GM19455 (cell line): Measurements from ENCODE around the gene CRYGB.
"Not testable (repeated sequence)": the region's sequence is repeated elsewhere in the genome, so short reads cannot be mapped to it uniquely, and the experiment has no call there.

ENCODE experiments used
- ATAC-seq: cut with Tn5 transposase; IDR thresholded peaks from one replicate; pipeline ENCODE4 v1.9.1; 2021; ENCODE audit not compliant: unreplicated experiment

The CRYGB gene

DNA sequence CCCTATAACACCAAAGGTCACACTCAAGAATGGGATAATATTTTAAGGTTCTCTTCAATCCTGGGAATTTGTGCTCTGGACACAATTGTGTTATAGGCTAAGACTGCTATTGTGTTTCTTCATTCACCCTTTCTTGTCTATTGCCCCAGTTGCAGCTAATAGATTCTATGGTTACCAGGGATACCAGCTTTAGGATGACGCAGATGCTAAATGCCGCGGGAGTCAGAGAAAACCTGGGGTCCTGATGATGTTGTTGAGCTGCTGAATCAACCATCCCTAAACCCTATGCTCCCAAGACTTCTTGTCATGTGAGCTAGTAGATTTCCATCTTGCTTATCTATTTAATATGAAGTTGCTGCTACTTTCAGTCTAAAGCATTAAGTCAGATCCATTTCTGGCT lies 27.0 kb downstream of the CRYGB start:
- no peak for ATAC-seq

GRCh38 chr2:208117390-208117789 lies 28.6 kb downstream of the CRYGB start:
- not testable (repeated sequence) for ATAC-seq

DNA sequence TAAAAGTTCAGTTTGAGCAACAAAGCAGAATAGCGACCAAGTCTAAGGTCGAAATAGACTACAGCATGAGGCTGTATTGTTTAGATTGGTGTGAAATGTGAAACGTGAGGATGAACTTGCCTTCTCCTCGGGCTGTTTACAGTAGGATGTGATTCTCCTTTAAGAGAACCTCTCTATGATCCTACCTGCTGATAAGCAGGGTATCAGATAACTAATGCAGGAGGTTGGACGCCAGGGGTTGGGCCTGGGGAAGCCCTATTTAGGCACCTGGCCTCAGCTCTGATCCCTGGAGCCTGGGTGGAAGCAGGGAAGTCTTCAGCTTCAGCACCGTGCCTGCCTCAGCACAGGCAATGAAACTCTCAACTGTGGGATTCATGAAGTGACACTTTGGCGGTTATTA lies 33.0 kb downstream of the CRYGB start:
- ATAC-seq, result no peak

- not testable (repeated sequence) for ATAC-seq
Observed at GRCh38 chr2:208112273-208112745, 33.6 kb downstream of the CRYGB start.

DNA sequence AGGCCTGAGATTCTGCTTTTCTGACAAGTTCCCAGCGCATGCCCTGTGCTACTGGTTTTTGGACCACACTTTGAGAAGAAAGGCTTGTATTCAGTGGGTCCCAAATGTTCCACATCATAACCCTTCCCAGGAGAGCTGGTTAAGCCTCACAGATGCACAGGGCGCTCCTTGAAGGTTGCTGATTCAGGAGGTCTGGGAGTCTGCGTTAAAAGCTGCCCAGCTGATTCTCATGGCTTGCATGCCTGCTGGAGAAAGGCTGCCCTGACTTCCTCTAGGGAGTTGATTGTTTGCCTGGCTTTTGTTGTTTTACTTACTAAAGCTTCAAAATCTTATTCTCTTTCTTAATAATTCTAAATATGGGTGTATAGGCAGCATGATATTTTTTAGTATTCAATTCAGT lies 42.3 kb downstream of the CRYGB start:
- no peak for ATAC-seq

DNA sequence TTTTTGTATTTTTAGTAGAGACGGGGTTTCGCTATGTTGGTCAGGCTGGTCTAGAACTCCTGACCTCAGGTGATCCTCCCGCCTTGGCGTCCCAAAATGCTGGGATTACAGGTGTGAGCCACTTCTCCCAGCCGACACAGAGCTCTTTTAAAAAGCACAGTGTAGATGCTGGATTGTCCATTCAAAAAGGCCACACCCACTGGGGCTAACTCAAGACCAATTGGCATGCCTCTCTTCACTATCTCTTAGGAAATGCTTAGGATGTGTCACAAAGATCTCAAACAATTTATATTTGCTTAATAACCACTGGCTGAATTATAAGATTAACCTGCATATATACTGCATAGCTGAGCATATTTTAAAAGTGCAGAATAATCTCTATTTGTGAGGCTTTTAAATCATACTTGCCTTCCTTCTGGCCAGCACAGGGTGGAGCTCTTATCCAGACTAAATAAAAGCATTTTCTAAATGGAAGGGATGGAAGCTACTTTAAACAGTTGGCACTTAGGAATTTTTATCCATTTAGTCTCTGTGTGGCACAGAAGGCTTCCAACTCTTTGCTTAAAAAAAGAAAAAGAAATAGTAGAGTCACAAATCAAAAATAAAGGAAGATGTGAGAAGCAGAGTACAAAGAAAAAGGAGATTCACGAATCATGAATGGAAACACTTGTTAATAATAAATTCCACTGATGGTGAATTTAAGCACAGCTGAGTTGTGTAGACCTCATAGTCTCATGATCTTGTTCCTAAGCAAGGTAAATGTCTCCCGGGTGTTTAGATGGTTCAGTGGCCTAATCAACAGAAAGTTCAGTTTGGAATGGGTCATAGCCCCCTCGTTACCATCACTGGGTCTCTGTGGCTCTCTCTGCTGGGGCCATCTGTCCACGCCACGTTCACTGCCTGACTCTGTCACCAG lies 44.0 kb downstream of the CRYGB start:
- no peak for ATAC-seq

GRCh38 chr2:208099682-208100470 lies 46.1 kb downstream of the CRYGB start:
- ATAC-seq, result no peak

- not testable (repeated sequence) for ATAC-seq
Observed at GRCh38 chr2:208098701-208099100, 47.3 kb downstream of the CRYGB start.

DNA sequence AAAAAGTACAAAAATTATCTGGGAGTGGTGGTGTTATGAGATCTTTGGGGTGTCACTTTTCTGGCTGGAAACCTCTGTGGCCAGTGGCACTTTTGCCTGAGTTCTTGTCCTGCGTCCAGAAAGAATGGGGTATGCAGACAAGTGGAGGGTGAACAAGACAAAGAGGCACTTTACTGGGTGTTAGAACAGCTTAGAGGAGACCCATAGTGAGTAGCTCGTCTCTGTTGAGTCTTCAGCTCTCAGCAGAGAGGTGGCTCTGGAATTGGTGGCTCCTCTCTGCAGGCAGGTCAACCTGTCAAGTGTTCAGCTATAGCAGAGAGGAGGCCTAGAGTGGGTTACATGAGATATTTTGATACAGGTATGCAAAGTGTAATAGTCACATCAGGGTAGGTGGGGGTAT lies 47.7 kb downstream of the CRYGB start:
- ATAC-seq, result no peak

DNA sequence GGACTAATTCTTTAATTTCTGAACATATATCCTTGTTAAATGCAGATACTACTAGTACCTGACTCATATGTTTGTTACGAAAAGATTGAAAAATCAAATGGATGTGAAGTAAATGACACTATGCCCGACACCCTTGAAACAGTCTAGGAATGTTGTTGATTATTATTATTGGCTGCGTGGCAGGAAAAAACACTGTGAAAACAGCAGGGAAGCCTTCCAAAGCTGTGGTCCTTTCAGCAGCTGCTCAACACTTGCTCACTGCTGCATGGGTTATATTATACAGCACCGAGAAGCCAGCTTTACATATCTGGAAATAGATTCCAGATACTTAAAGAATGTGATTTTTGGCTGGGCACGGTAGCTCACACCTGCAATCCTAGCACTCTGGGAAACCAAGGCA lies 48.2 kb downstream of the CRYGB start:
- ATAC-seq, result no peak

DNA sequence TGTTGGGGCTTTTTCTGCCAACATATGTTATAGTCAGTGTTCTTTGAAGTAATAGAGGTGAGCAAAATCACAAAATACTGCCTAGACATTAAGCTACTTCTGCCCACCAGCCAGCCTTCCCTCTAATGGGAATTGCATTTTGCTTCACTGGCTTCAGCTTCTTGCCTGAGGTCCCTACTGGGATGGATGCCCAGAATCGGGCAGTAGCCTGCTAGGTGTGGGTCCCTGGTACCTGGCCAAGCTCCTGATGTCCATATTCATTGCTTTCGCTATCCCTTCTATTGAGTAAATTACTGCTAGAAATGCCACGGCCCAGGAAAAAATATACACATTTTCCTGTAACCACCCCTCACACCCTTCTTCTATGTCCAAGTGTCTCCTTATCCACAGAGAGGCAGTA lies 48.6 kb downstream of the CRYGB start:
- no peak for ATAC-seq

DNA sequence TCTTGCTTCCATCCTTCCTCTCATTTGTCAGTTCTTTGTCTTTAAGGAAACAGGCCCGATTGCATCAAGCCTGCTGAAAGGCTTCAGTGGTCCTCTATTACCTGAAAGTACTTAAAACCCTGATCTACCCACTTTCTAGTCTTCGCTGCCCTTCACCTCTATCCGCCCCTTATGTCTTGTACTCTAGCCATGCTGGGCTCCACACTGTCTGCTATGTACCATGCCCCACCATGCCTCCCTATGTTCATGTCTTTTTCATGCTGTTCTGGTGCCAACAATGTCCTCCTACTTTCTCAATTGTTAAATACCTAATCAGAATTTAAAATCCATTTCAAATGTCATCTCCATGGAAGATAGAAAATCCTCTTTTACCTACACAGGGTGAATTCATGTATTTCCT lies 49.9 kb downstream of the CRYGB start:
- no peak for ATAC-seq

DNA sequence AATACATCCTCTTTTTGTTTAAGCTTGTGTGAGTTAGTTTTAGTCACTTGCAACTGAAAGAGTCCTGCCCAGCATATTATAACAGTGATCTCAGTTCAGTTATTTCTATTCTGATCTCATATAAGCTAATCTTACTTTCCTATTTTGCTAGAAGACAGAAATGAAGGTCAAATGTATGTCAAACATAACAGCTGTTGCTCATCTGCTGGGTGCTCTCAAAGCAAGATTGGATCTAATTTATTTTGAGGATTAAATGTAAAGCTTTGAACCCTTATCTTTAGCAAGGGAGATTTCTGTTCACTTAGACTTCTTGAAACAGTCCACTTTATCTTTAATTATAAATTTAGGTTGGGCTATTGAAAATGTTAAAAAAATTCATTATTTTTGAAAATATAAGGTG lies 52.8 kb downstream of the CRYGB start:
- no peak for ATAC-seq
